Measurements from ENCODE around the gene CBR4.
A peak's percentile ranks its signal among the peaks of the same experiment; 100 is the strongest.

DNA sequence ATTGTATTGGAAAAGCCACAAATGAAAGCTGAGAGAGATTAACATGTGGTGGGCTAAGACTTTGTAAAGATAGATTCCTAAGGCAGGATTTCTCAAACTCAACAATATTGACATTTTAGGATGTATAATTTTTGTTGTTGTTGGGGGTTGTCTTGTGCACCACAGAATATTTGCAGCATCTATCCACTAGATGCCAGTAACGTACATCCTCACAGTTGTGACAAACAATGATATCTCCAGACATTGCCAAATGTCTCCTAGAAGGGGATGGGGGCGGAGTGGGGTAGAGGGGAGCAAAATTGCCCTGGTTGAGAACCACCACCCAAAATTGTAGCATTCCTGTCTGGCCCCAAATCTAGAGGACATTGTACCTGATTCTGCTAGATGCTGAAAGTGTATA, 14.7 kb upstream of the CBR4 start:
- peak; percentile 57 for TF ChIP-seq CTCF (IDR thresholded peaks at IDR 0.05)
- no peak for TF ChIP-seq ZFX (IDR thresholded peaks at IDR 0.05; ENCODE audit: borderline replicate concordance)
